Liver (tissue), 3 donors: Measurements from ENCODE around the gene CRNN.

Source experiments
- CTCF ChIP-seq: fragments of 150-350 bp; IDR thresholded peaks from 2 replicates; pipeline ENCODE4 v1.5.1; 2017; ENCODE audit warnings: improper control_type of control experiment, low read depth, low read length; ENCODE audit not compliant: missing input control
- GABPA ChIP-seq, 2 donors: IDR thresholded peaks in 1 of 2; conservative IDR thresholded peaks in 1 of 2; 2 replicates each; pipeline ENCODE4 v1.6.1; 2016; ENCODE audit warnings: antibody characterized with exemption in 2 of 2, mild to moderate bottlenecking in 1 of 2, moderate library complexity in 1 of 2
- HNF4A ChIP-seq, 2 donors: conservative IDR thresholded peaks; 2 replicates each; pipeline ENCODE4 v1.6.1; 2016; ENCODE audit warnings: antibody characterized with exemption in 2 of 2, mild to moderate bottlenecking in 2 of 2
- MAX ChIP-seq: IDR thresholded peaks from 2 replicates; pipeline ENCODE4 v1.6.1; 2016; ENCODE audit warnings: antibody characterized with exemption
- SP1 ChIP-seq: IDR thresholded peaks from 2 replicates; pipeline ENCODE4 v1.6.1; 2018; ENCODE audit warnings: antibody characterized with exemption, mild to moderate bottlenecking
- TAF1 ChIP-seq: conservative IDR thresholded peaks from 2 replicates; pipeline ENCODE4 v1.6.1; 2016; ENCODE audit warnings: antibody characterized with exemption, mild to moderate bottlenecking
- TF ChIP-seq, protein P1 (sequence below): IDR thresholded peaks from 2 replicates; pipeline ENCODE4 v1.6.1; 2016; ENCODE audit warnings: antibody characterized with exemption, mild to moderate bottlenecking
- donor health status: healthy.
- donor health status: healthy.

DNA sequence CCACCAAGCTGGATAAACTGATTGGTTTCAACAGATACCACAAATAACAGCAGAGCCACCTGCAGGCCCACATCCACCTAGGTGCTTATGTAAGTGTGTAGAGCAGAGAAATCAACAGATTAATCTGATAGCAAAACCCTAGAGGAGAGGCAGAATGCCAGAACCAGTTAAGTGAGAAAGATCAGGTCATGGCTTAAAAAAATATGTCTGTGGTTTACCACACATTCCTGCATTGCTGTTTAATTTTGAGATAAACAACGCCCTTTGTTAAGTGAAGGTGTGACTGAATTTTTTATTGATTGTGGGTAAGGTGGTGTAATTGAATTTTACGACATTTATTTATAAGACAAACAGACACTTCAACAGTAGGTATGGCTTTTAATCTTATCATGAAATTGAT, 21.2 kb downstream of the CRNN start:
- TF ChIP-seq SP1 (no peak), CTCF (no peak), HNF4A (conservative IDR thresholded peaks at IDR 0.05) (no peak), GABPA (IDR thresholded peaks at IDR 0.05 in 1 of 2, conservative IDR thresholded peaks at IDR 0.05 in 1 of 2) (no peak), TAF1 (no peak), MAX (no peak)
- TF ChIP-seq, protein P1, sequence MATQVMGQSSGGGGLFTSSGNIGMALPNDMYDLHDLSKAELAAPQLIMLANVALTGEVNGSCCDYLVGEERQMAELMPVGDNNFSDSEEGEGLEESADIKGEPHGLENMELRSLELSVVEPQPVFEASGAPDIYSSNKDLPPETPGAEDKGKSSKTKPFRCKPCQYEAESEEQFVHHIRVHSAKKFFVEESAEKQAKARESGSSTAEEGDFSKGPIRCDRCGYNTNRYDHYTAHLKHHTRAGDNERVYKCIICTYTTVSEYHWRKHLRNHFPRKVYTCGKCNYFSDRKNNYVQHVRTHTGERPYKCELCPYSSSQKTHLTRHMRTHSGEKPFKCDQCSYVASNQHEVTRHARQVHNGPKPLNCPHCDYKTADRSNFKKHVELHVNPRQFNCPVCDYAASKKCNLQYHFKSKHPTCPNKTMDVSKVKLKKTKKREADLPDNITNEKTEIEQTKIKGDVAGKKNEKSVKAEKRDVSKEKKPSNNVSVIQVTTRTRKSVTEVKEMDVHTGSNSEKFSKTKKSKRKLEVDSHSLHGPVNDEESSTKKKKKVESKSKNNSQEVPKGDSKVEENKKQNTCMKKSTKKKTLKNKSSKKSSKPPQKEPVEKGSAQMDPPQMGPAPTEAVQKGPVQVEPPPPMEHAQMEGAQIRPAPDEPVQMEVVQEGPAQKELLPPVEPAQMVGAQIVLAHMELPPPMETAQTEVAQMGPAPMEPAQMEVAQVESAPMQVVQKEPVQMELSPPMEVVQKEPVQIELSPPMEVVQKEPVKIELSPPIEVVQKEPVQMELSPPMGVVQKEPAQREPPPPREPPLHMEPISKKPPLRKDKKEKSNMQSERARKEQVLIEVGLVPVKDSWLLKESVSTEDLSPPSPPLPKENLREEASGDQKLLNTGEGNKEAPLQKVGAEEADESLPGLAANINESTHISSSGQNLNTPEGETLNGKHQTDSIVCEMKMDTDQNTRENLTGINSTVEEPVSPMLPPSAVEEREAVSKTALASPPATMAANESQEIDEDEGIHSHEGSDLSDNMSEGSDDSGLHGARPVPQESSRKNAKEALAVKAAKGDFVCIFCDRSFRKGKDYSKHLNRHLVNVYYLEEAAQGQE, result no peak
